LoVo (cell line): ENCODE results near the gene KRTAP10-9.
"Not testable (repeated sequence)": the region's sequence is repeated elsewhere in the genome, so short reads cannot be mapped to it uniquely, and the experiment has no call there.

Source experiments
- DNase-seq: peaks from one replicate; pipeline ENCODE4 v3.0.0-alpha.2; 2016; ENCODE audit warnings: low spot score

Gene KRTAP10-9

GRCh38 chr21:44615911-44616590 lies 10.8 kb upstream of the KRTAP10-9 start:
- no peak for DNase-seq

DNA sequence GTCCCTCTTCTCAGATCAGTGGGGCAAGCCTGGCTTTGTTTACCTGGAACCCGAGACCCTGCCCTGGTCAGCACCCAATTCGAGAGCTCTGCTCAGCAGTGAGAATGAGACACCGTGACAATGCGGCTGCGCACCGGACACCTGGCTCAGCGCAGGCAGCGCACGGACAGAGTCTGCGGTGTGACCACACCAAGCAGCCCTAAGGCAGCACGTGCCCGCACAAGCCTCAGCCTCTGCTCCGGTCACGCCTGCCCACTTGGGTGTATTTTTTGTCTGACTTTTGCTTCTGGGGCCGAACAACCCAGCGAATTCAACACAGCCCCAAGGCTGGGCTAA lies 10.3 kb upstream of the KRTAP10-9 start:
- DNase-seq: no peak

GRCh38 chr21:44617071-44617501 lies 9.8 kb upstream of the KRTAP10-9 start:
- DNase-seq: no peak

DNA sequence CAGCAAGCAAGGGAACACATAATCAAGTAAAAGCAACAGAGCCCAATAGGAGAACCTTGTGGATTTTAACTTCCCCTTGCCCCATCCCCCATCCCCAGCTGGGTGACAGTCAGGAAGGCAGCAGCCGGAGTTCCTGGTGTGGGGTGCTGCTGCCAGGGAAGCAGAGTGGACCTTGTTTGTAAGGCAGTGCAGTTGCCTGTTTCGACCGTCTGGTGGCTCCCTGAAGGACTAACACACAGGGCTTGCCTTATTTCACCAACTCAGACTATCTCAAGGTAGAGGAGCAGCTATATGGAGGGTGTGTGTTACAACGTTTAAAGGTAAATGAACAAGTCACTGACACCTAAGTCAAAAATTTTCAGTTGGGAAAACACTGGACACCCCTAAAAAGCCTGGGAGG lies 8.4 kb upstream of the KRTAP10-9 start:
- peak; percentile 19 for DNase-seq

DNA sequence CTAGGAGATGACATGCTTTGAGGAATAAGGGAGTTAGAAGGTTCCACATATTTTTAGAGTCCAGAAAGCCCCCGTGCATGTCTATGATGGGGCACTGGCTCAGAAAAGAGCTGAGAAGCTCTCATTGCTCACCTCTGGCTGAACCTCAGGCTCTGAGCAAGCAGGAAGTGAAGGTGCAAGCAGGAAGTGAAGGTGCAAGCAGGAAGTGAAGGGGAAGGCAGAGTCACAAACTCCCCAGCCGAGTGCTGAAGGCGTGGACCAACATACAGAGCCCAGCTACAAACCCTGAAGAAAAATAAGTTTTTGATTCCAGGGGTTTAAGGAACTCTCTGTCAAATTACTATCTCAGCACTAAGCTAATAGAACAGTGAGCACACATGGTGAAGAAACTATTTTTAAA lies 8.0 kb upstream of the KRTAP10-9 start:
- DNase-seq: no peak

DNA sequence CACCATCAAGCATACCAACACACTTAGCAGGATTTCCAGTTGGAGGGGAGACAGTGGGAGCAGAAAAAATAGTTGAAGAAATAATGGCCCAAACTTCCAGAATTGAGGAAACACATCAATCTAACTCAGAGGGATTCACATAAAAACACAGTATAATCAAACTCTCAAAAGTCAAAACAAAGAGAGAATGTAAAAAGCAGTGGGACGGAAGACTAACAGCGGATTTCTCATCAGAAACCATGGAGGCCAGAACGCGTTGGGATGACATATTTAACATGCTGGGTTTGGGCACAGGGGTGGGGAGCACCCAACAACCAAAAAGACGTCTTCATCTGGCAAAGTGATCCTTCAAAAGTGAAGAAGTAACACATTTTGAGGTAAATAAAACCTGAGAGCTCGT lies 7.0 kb upstream of the KRTAP10-9 start:
- no peak for DNase-seq

DNA sequence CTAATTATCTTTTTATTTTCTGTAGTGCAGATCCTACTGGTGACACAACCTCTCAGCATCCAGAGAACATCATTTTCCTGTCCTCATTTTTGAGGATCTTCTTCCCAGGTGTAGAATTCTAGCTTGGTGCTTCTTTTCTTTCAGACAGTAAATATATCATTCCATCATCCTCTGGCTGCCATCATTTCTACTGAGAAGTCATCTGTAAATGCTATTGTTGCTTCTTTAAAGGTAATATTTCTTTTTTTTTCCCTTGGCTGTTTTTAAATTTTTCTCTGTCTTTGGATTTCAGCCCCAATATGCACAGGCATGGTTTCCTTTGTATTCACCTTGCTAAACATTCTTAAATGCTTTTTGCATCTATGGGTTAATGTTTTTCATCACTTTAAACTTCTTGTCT lies 3.3 kb upstream of the KRTAP10-9 start:
- no peak for DNase-seq

DNA sequence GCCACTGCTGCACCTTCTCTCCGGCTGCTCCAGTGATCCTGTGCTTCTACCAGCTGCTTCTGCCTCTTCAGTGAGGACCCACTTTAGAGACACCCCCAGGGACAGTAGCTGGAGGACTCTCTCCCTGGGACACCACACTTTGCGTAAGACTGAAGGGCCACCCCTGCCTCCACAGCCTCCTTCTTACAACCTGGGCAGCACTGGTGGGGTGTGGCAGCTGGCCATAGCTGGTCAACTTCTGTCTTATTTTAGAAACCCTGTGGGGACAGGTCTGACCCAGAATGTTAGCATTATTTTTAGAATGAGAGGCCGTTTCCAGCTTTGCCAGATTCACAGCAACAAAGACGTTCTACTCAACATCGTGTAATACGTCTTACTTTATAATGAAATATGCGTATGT lies 1.1 kb upstream of the KRTAP10-9 start:
- DNase-seq: no peak

DNA sequence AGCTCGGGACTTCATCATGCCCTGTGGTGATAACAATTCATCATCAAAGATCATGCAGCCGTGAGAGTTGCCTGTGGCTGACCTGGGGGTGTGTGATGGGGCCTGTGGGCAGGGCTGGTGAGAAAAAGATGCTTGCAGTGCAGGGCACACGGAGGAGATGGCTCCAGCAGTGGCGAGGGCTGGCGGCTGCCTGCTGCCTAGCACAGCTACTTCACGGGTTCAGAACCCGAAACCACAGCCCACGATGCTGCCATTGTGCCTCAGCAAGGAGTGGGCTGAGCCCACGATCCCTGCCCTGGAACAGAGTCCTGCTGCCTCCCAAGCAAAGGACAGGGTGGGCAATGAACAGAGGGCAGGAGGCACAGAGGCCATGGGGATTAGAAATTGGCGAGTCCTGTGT lies 631 bp upstream of the KRTAP10-9 start:
- no peak for DNase-seq

GRCh38 chr21:44627181-44627822 lies 409 bp downstream of the KRTAP10-9 start:
- not testable (repeated sequence) for DNase-seq

DNA sequence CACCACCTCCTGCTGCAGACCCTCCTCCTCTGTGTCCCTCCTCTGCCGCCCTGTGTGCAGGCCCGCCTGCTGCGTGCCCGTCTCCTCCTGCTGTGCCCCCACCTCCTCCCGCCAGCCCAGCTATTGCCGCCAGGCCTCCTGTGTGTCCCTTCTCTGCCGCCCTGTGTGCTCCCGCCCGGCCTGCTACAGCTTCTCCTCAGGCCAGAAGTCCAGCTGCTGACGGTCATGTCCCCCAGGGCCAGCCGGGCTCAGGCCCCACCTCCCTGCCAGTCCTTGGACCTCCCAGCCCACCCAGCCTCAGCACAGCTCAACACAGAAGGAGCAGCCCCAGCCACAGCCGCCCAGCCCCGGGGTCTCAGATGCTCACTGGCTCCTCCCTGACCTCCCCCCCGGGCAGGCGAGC lies 939 bp downstream of the KRTAP10-9 start:
- not testable (repeated sequence) for DNase-seq

GRCh38 chr21:44628707-44629391 lies 2.0 kb downstream of the KRTAP10-9 start:
- no peak for DNase-seq

GRCh38 chr21:44630440-44630839 lies 3.5 kb downstream of the KRTAP10-9 start:
- no peak for DNase-seq

GRCh38 chr21:44632067-44632466 lies 5.2 kb downstream of the KRTAP10-9 start:
- DNase-seq: no peak

GRCh38 chr21:44636209-44637017 lies 9.5 kb downstream of the KRTAP10-9 start:
- no peak for DNase-seq

DNA sequence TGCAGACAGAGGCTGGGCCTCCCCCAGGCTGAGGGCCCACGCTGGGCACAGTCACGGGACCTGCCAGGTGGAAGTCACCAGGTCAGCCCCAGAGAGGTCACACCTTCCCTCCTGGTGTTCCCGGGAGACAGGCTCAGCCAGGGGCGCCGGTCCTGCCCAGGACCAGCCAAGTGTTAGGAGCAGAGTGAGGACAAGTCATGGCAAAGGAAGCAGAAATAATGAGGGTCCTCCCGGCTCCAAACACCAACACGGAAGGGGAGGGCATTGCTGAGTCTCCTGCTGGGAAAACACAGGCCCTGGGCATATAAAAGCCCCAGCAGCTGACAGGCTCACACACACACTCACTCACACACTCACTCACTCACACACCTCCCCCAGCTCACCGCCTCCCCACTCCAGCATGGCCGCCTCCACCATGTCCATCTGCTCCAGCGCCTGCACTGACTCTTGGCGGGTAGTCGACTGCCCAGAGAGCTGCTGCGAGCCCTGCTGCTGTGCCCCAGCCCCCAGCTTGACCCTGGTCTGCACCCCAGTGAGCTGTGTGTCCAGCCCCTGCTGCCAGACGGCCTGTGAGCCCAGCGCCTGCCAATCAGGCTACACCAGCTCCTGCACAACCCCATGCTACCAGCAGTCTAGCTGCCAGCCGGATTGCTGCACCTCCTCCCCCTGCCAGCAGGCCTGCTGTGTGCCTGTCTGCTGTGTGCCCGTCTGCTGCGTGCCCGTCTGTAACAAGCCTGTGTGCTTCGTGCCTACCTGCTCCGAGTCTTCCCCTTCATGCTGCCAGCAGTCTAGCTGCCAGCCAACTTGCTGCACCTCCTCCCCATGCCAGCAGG lies 10.3 kb downstream of the KRTAP10-9 start, which contains the start of gene KRTAP10-10:
KRTAP10-10 (plus strand) TSS at position 339 of the 833 bp plus-strand sequence; CDS start at position 401, 62 bp downstream.
- no peak for DNase-seq

DNA sequence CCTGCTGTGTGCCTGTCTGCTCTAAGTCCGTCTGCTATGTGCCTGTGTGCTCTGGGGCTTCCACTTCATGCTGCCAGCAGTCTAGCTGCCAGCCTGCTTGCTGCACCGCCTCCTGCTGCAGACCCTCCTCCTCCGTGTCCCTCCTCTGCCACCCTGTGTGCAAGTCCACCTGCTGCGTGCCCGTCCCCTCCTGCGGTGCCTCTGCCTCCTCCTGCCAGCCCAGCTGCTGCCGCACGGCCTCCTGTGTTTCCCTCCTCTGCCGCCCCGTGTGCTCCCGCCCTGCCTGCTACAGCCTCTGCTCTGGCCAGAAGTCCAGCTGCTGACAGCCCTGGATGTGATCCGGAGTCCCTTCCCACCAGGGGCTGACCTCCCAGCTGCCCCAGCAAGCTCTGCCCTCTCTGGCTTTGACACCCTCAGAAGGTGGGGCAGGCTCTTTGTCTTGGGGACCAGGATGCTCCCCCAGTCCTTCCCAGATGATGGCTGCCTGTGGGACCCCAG lies 11.0 kb downstream of the KRTAP10-9 start:
- DNase-seq: not testable (repeated sequence)

DNA sequence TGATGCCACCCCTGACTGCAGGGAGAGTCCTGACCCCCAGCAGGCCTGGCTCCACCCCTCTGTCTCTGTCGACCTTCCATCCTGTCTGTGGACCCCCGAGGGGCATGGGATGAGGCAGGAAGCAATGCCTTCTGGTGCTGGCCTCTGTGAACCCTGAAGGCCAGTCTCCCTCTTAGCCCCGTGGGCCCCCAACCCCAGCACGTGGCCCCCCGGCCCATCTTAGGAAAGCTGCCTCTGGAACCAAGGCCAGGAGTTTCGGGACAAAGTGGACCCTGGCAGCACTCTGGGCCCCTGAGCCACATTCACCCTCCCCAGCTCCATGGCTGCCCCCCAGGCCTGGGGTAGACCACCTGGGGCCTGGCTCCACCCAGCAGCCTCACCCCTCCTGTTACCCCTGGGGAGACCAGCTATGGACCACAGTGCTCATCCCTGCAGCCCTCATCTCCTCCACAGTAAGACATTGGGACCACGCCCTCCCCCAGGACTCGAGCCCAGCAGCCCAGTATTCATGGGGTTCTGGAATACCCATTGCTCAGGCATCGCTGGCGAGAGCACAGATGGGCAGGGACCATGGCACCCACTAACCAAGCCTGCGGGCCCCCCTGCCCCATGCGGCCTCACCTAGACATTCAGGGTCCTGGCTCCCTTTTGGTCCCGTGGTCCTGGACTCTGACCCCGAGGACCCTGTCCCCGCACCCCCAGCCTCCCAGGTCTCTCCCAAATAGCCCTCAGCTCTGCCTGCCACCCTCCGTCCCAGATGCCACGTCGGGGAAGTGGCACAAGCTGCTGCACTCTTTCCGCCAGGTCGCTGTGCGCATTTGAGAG lies 11.8 kb downstream of the KRTAP10-9 start:
- not testable (repeated sequence) for DNase-seq

DNA sequence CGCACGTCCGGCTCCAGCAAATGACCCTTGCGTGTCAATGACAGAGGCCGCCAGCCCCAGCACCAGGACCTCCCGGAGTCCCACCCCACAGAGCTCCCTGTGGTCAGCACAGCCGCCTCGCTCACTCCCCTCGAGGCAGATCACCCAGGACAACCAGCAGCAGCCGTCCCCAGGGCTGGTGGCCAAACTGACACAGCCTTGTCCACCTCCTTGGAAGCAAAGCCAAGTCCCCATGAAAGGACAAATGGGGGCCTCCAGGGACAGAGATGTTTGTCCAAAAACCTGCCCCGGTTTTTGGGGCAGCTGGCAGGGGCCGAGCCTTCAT lies 12.4 kb downstream of the KRTAP10-9 start:
- DNase-seq: no peak

- DNase-seq: no peak
Measured at GRCh38 chr21:44640761-44641160, 13.9 kb downstream of the KRTAP10-9 start.
